Stimulated activated naive CD8-positive, alpha-beta T cell treated with anti-CD3 and anti-CD28 coated beads, Interleukin-15, Interleukin-2, amounts not matched to agents 100 ng/mL and 50 ng/mL, for 24 hours (primary cell): ENCODE results near the gene NRF1.

Experiments used
- H3K27ac Mint-ChIP-seq: one replicate; pipeline ENCODE4 v1.8.0; 2021; ENCODE audit warnings: mild to moderate bottlenecking, mixed read lengths
- H3K27me3 Mint-ChIP-seq: one replicate; pipeline ENCODE4 v1.8.0; 2021; ENCODE audit warnings: mixed read lengths
- H3K36me3 Mint-ChIP-seq: one replicate; pipeline ENCODE4 v1.8.0; 2021; ENCODE audit warnings: low read depth, mixed read lengths
- H3K4me1 Mint-ChIP-seq: one replicate; pipeline ENCODE4 v1.8.0; 2021; ENCODE audit warnings: low read depth, mixed read lengths
- H3K4me3 Mint-ChIP-seq: one replicate; pipeline ENCODE4 v1.8.0; 2021; ENCODE audit warnings: mild to moderate bottlenecking, mixed read lengths
- H3K9me3 Mint-ChIP-seq: one replicate; pipeline ENCODE4 v1.8.0; 2021; ENCODE audit warnings: mixed read lengths

The NRF1 gene

GRCh38 chr7:129768614-129769399, 157.3 kb downstream of the NRF1 start:
- Mint-ChIP-seq H3K4me3 (no peak overlapping the region), H3K4me1 (no peaks in the 10 kb centered on the region), H3K36me3 (no peaks in the 10 kb centered on the region), H3K9me3 (no peaks in the 10 kb centered on the region), H3K27ac (no peak overlapping the region), H3K27me3 (no peaks in the 10 kb centered on the region)

DNA sequence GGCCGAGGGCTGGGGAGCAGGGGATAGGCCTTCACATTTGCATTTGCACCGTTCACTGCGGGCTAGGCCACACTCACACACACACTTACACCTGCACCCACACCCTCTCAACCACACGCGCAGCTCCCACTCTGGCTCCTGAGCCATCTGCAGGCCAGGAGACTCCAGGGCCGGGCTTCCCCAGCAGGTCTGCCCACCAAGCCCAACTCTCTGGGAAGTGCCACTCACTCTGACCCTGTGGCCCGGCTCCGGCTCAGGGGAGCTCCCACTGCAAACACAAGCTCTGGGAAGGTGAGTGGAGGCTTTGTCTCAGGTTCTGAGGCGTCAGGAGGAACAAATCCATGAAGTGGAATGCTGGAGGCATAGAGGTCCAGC, 157.9 kb downstream of the NRF1 start:
- Mint-ChIP-seq H3K27ac (no peak overlapping the region), H3K36me3 (no peaks in the 10 kb centered on the region), H3K27me3 (no peaks in the 10 kb centered on the region), H3K4me1 (no peaks in the 10 kb centered on the region), H3K9me3 (no peaks in the 10 kb centered on the region), H3K4me3 (no peak overlapping the region)

GRCh38 chr7:129769866-129770808, 158.6 kb downstream of the NRF1 start:
- H3K36me3 Mint-ChIP-seq, result no peaks in the 10 kb centered on the region
- H3K9me3 Mint-ChIP-seq, result no peaks in the 10 kb centered on the region
- H3K4me3 Mint-ChIP-seq, result no peak overlapping the region
- no peaks in the 10 kb centered on the region for H3K4me1 Mint-ChIP-seq
- no peaks in the 10 kb centered on the region for H3K27me3 Mint-ChIP-seq
- no peak overlapping the region for H3K27ac Mint-ChIP-seq

DNA sequence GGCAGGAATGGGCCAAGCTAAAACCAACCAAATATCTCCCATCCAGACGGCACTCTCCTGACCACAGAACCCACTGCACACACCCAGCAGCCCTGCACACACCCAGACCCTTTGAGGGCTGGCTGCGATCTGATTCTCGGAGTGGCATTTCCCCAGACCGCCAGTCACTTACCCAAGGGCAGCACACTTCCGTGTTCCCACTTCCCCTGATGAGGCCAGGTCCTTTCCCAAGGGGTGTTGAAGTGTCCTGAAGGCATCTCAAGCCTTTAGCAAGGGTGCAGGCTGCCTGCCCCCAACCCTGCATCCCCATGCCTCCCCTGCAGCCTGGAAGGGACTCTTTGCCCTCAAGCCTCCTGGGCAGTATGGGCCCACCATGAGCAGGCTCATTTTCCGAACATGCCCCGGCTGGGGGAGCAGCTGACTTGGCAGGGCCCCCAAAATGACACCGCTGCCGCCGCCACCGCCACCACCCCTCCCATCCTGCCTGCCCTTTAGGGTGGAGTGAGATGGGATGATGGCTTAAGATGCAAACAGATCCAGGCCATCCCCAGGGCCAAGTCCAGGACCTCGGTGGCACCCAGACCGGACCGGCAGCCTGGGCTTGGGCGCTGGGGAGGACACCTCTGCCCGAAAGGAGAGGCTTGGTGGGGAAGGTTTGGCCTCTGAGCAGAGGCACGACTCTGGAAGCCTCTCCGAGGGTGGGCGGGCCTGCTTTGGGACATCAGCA, 159.8 kb downstream of the NRF1 start:
- H3K36me3 Mint-ChIP-seq, result no peaks in the 10 kb centered on the region
- peaks cover 4% of the 10 kb centered on the region for H3K27me3 Mint-ChIP-seq
- H3K9me3 Mint-ChIP-seq, result no peaks in the 10 kb centered on the region
- H3K4me3 Mint-ChIP-seq, result no peak overlapping the region
- H3K4me1 Mint-ChIP-seq, result no peaks in the 10 kb centered on the region
- H3K27ac Mint-ChIP-seq, result no peak overlapping the region

- Mint-ChIP-seq H3K27ac (no peak overlapping the region), H3K36me3 (no peaks in the 10 kb centered on the region), H3K4me1 (no peaks in the 10 kb centered on the region), H3K4me3 (no peak overlapping the region), H3K27me3 (peaks cover 4% of the 10 kb centered on the region), H3K9me3 (no peaks in the 10 kb centered on the region)
These were observed 160.5 kb downstream of the NRF1 start for GRCh38 chr7:129771928-129772479.

GRCh38 chr7:129772646-129773280, 161.2 kb downstream of the NRF1 start:
- Mint-ChIP-seq H3K36me3 (no peaks in the 10 kb centered on the region), H3K4me1 (no peaks in the 10 kb centered on the region), H3K4me3 (no peak overlapping the region), H3K9me3 (no peaks in the 10 kb centered on the region), H3K27ac (no peak overlapping the region), H3K27me3 (peaks cover 10% of the 10 kb centered on the region)

GRCh38 chr7:129773328-129773731, 161.8 kb downstream of the NRF1 start:
- Mint-ChIP-seq H3K4me1 (no peaks in the 10 kb centered on the region), H3K4me3 (no peak overlapping the region), H3K9me3 (no peaks in the 10 kb centered on the region), H3K36me3 (no peaks in the 10 kb centered on the region), H3K27me3 (peaks cover 16% of the 10 kb centered on the region), H3K27ac (no peak overlapping the region)

DNA sequence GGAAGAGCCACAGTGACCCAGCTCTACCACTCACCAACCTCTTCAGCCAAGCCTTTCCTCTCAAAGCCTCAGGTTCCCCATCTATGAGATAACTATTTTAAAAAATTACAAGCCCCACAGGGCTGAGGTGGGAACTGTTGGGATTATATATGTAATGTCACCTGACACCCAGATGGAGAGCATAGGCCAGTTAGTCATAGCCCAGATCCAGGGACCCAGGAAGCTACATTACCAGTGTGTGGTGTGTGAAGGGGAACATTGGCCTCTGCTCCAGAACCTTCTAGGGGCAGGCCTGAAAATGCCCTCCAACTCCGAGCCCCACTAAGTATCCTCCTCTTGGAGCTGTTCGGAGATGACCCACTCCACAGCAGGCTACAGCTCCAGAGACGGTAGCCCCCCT, 162.4 kb downstream of the NRF1 start:
- H3K36me3 Mint-ChIP-seq, result no peaks in the 10 kb centered on the region
- no peak overlapping the region for H3K27ac Mint-ChIP-seq
- H3K4me1 Mint-ChIP-seq, result no peaks in the 10 kb centered on the region
- no peak overlapping the region for H3K4me3 Mint-ChIP-seq
- peaks cover 21% of the 10 kb centered on the region for H3K27me3 Mint-ChIP-seq
- H3K9me3 Mint-ChIP-seq, result no peaks in the 10 kb centered on the region

GRCh38 chr7:129774359-129774758, 162.8 kb downstream of the NRF1 start:
- H3K4me1 Mint-ChIP-seq, result no peaks in the 10 kb centered on the region
- no peak overlapping the region for H3K4me3 Mint-ChIP-seq
- H3K27me3 Mint-ChIP-seq, result peaks cover 23% of the 10 kb centered on the region
- no peaks in the 10 kb centered on the region for H3K36me3 Mint-ChIP-seq
- H3K27ac Mint-ChIP-seq, result no peak overlapping the region
- H3K9me3 Mint-ChIP-seq, result no peaks in the 10 kb centered on the region

DNA sequence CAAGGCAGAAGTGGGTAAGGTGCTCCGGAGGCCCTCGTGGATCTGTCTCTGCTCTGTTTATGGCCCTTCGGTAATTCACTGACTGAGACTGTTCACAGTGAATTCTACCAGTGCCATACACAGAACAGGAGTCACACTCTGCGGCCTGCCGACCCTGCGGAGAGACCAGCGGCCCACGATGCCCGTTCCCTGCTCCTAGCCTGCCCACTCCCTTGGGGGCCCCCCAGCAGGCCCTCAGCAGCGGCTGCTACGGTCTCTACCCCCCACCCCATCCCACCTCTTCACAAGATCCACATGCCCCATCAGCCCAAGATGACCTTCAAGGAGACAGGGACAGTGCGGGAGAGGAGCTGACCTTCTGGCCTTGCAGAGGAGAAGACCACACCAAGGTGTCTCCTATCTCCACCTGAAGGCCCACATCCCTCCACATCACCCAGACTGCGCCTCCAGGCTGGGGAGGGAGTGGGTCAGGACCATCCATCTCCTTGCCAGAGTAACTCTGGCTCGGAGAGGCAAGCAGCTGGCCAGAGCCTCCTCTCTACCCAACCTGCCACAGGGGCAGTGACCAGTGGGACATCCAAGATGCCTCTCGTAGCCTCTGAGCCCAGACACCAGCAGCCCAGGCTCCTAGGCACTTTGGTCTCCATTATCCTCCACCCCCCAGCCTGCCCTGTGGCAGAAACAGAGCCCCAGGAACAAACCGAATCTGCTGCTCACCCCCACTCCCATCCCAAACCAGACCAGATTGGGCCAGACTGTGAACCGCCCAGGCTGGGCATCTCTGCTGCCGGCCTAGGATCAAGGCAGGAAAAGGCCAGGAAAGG, 163.6 kb downstream of the NRF1 start:
- H3K27ac Mint-ChIP-seq, result no peak overlapping the region
- H3K36me3 Mint-ChIP-seq, result no peaks in the 10 kb centered on the region
- no peaks in the 10 kb centered on the region for H3K4me1 Mint-ChIP-seq
- no peak overlapping the region for H3K4me3 Mint-ChIP-seq
- H3K27me3 Mint-ChIP-seq, result peaks cover 23% of the 10 kb centered on the region
- no peaks in the 10 kb centered on the region for H3K9me3 Mint-ChIP-seq

- Mint-ChIP-seq H3K4me3 (no peak overlapping the region), H3K27ac (no peak overlapping the region), H3K27me3 (peaks cover 23% of the 10 kb centered on the region), H3K9me3 (no peaks in the 10 kb centered on the region), H3K36me3 (no peaks in the 10 kb centered on the region), H3K4me1 (no peaks in the 10 kb centered on the region)
These were observed 164.3 kb downstream of the NRF1 start for GRCh38 chr7:129775695-129776361.

GRCh38 chr7:129776362-129776722, 164.8 kb downstream of the NRF1 start:
- H3K4me1 Mint-ChIP-seq, result peaks cover 5% of the 10 kb centered on the region
- H3K4me3 Mint-ChIP-seq, result no peak overlapping the region
- no peak overlapping the region for H3K27ac Mint-ChIP-seq
- no peaks in the 10 kb centered on the region for H3K36me3 Mint-ChIP-seq
- peaks cover 28% of the 10 kb centered on the region for H3K27me3 Mint-ChIP-seq
- H3K9me3 Mint-ChIP-seq, result no peaks in the 10 kb centered on the region

DNA sequence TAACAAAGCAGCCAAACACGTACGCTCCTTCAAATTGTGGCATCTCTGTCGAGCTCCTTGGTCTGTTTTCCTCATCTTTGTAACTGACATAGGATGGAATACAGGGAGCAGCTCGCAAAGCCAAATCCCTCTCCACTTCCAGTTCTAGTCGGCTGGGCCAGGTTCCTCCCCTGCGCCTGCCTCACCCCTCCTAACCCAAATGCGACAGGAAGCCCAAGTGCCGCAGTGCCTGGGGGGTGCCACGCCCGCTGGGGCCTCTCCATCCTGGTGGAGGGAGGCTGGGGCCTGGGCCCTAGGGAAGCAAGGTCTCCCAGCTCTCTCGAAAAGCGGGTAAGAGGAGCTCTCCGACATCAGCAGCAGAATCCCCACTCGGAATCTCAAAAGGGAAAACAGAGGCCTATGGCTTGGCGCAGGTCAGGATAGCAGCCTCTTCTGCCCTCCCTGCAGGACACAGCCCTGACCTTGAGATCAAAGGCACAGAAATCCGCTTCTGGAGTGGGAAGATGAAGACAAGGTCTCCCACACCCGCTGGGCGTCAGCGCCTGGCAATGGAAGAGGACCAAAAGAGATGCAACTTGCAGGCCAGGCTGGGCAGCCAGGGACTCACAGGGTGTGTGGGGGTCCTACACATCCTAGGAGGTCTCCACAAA, 165.8 kb downstream of the NRF1 start:
- Mint-ChIP-seq H3K4me3 (no peak overlapping the region), H3K9me3 (no peaks in the 10 kb centered on the region), H3K27me3 (peaks cover 33% of the 10 kb centered on the region), H3K36me3 (no peaks in the 10 kb centered on the region), H3K4me1 (peaks cover 10% of the 10 kb centered on the region), H3K27ac (no peak overlapping the region)
